ENCODE results near the gene NRF1.

The NRF1 gene

GRCh38 chr7:129778770-129779601 lies 167.5 kb downstream of the NRF1 start:
- no peaks in the 10 kb centered on the region for H3K36me3 ChIP-seq (ENCODE audit: control insufficient read depth, insufficient read depth, low read length)
- no peak for DNase-seq
- H3K27ac ChIP-seq (ENCODE audit: insufficient read depth, low read length, poor library complexity, severe bottlenecking), result no peak overlapping the region
- H3K27me3 ChIP-seq (replicated peaks; ENCODE audit: control insufficient read depth, insufficient read depth, low read length, poor library complexity, severe bottlenecking), result peaks cover 66% of the 10 kb centered on the region
- no peaks in the 10 kb centered on the region for H3K9me3 ChIP-seq (ENCODE audit: control insufficient read depth, low read length)
- peaks cover 51% of the 10 kb centered on the region for H3K4me1 ChIP-seq (ENCODE audit: control insufficient read depth, insufficient read depth, low read length, poor library complexity, severe bottlenecking)
- peak overlapping the region; percentile 54 for H3K4me3 ChIP-seq (ENCODE audit: insufficient read depth, low read depth, low read length, poor library complexity, severe bottlenecking)

DNA sequence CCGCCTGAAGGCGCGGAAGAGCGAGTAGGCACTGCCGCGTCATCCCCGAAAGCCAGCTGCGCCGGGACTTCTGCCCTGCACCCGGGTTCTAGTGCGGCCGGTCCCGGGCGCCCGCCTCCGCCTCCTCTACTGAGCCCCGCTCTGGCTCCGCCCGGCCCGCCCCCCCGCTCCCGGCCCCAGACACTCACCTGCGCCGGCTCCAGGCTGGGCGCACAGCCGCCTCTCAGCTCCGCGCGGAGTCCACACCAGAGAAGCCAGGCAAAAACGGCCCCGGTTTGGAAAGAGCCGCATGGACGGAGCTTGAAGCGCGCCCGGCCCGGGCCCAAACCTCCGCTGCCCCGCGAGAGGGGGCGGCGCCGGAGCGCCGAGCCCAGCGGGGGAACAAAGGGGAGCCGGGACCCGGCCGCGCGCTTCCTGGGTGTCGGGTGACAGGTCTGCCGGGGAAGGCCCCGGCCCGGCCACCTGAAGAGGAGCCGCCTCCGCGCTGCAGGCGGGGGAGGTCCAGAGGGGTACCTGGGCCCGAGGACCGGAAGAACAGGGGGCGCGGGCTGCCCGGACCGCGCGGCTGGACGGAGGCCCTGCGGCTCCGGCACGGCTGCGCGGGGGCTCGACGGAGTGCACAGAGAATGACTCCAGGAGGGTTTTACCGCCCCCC lies 168.2 kb downstream of the NRF1 start:
- no peaks in the 10 kb centered on the region for H3K36me3 ChIP-seq (ENCODE audit: control insufficient read depth, insufficient read depth, low read length)
- no peak overlapping the region for H3K27ac ChIP-seq (ENCODE audit: insufficient read depth, low read length, poor library complexity, severe bottlenecking)
- peak overlapping the region; percentile 54 for H3K4me3 ChIP-seq (ENCODE audit: insufficient read depth, low read depth, low read length, poor library complexity, severe bottlenecking)
- peak in 1 of 3 donors; percentile 14 for DNase-seq
- H3K27me3 ChIP-seq (replicated peaks; ENCODE audit: control insufficient read depth, insufficient read depth, low read length, poor library complexity, severe bottlenecking), result peaks cover 72% of the 10 kb centered on the region
- H3K4me1 ChIP-seq (ENCODE audit: control insufficient read depth, insufficient read depth, low read length, poor library complexity, severe bottlenecking), result peaks cover 55% of the 10 kb centered on the region
- no peaks in the 10 kb centered on the region for H3K9me3 ChIP-seq (ENCODE audit: control insufficient read depth, low read length)

GRCh38 chr7:129780257-129780973 lies 168.9 kb downstream of the NRF1 start:
- Histone ChIP-seq H3K4me3 (ENCODE audit: insufficient read depth, low read depth, low read length, poor library complexity, severe bottlenecking) (peak overlapping the region; percentile 54), H3K36me3 (ENCODE audit: control insufficient read depth, insufficient read depth, low read length) (no peaks in the 10 kb centered on the region), H3K27ac (ENCODE audit: insufficient read depth, low read length, poor library complexity, severe bottlenecking) (no peak overlapping the region), H3K4me1 (ENCODE audit: control insufficient read depth, insufficient read depth, low read length, poor library complexity, severe bottlenecking) (peaks cover 62% of the 10 kb centered on the region), H3K9me3 (ENCODE audit: control insufficient read depth, low read length) (no peaks in the 10 kb centered on the region), H3K27me3 (replicated peaks; ENCODE audit: control insufficient read depth, insufficient read depth, low read length, poor library complexity, severe bottlenecking) (peaks cover 79% of the 10 kb centered on the region)
- DNase-seq, result peak; percentile 50 to 60 (median 60)

DNA sequence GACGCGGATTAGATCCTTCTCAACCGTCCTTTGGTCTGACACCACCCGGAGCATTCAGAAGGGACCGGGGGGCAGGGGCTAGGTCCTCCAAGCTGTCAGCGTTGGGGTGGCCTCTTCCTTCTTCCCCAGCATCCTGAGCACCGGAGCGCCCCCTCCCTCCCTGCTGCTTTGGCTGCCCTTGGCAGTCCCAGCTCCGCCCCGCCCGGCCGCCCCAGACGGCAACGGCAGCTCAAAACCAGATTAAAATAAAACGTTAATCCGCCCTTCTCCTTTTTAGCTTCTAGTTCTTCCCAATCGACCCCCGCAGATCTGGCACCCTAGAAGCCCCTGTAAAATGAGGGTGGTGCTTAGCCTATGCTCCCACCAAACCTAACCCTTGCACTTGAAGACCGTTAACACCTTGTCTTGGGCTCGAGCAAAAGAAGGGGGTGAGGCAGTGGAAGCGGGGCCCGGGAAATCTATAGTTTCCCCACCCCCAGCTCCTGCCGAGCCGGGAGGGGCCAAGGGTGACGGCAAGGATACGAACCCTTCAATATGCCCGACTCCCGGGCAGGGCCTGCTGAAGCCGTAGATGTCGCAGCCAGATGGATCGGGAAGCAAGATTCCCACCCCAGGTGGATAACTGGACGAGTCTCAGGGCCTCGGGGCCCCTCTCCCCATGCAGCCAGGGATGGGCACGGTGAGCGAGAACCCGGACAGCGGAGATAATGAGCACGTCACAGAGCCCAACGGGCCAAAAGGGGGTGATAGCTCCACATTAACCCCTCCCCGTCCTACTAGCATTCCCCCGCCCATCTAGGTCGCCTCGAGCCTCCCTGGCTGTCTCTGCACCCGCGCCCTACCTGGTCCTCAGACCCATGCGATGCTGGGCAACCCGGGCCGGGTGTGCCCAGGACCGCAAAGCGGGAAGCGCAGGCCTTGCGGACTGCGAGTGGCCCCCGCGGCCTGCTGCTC lies 169.7 kb downstream of the NRF1 start:
- peaks cover 70% of the 10 kb centered on the region for H3K4me1 ChIP-seq (ENCODE audit: control insufficient read depth, insufficient read depth, low read length, poor library complexity, severe bottlenecking)
- H3K9me3 ChIP-seq (ENCODE audit: control insufficient read depth, low read length), result no peaks in the 10 kb centered on the region
- H3K27me3 ChIP-seq (replicated peaks; ENCODE audit: control insufficient read depth, insufficient read depth, low read length, poor library complexity, severe bottlenecking), result peaks cover 88% of the 10 kb centered on the region
- no peak overlapping the region for H3K27ac ChIP-seq (ENCODE audit: insufficient read depth, low read length, poor library complexity, severe bottlenecking)
- peak overlapping the region; percentile 54 for H3K4me3 ChIP-seq (ENCODE audit: insufficient read depth, low read depth, low read length, poor library complexity, severe bottlenecking)
- DNase-seq, result no peak
- no peaks in the 10 kb centered on the region for H3K36me3 ChIP-seq (ENCODE audit: control insufficient read depth, insufficient read depth, low read length)

DNA sequence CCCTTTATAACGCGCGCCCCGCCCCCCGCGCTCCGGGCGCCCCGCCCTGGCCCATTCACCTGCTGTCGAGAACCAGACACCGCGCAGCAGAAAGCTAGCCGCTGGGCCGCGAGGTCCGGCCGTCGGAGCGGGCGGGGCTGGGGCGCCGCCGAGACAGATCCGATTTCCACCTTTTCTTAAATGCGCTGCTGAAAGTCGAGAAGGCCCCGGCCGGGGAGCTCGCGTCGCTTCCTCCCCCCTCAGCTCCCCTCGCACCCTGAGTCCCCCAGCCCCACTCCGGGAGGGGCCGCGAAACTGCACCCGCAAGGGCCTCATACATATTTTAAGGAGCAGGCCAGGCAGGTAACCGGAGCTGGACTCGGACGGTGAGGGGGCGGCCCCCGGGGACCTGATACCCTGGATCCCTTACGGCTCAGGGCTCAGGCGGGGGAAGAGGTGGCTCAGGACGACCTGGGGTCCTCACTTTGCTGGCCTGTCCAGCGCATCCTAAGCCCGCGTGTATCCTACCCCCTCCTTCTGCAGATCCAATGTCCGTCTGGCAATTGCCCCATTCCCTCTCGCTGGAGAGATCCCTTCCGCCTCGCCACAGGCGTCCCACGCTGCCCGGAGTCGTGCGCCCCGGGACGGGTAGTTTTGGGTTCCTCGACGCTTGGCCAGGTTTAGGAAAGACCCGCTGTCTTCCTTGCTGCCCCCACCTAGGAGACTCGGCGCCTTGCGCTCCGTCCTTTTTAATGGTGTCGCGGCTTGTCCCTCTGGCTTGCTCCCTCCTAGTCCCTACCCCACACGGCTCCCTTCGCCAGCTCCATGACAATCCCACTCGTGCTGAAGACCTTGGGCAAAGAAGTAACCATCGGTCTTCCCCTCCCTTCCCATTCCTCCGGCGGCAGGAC lies 170.7 kb downstream of the NRF1 start:
- Histone ChIP-seq H3K4me3 (ENCODE audit: insufficient read depth, low read depth, low read length, poor library complexity, severe bottlenecking) (peak overlapping the region; percentile 46), H3K4me1 (ENCODE audit: control insufficient read depth, insufficient read depth, low read length, poor library complexity, severe bottlenecking) (peaks cover 70% of the 10 kb centered on the region), H3K27me3 (replicated peaks; ENCODE audit: control insufficient read depth, insufficient read depth, low read length, poor library complexity, severe bottlenecking) (peaks cover 96% of the 10 kb centered on the region), H3K36me3 (ENCODE audit: control insufficient read depth, insufficient read depth, low read length) (no peaks in the 10 kb centered on the region), H3K9me3 (ENCODE audit: control insufficient read depth, low read length) (no peaks in the 10 kb centered on the region), H3K27ac (ENCODE audit: insufficient read depth, low read length, poor library complexity, severe bottlenecking) (no peak overlapping the region)
- DNase-seq, result no peak

DNA sequence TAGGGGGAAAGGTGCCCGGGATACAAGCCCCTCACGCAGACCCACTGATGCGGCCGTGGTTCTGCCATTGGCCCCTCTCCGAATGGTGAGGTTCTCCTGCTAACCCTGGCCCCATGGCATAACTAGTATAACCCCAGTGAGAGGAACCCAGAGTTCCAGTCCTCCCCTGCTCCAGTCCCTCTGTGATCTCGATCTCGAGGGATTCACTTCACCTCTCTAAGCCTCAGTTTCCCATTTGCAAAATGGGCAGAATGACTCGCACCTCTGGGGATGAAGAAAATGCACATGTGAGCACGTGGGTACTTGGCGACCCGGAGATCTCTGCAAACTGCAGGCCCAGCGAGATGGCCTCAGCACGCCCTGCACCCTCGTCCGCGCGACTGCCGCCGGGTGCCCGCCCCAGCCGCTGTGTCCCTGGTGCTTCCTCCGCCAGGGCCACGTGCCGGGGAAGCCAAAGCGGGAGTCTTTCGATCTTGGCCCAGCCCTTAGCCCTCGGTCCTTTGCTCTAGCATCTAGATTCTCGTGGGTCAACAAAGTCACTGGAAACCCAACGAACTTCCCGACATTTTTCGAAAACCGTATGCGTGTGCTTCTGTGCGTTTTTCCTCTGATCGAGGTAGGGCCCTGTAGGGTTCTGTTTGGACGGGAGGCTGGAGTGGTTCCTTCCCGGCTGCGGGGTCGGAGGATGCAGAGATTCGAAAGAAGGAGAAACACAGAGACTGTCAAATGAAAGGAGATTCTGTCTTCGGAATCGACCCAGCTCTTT lies 171.5 kb downstream of the NRF1 start:
- DNase-seq, result no peak
- Histone ChIP-seq H3K4me1 (ENCODE audit: control insufficient read depth, insufficient read depth, low read length, poor library complexity, severe bottlenecking) (peaks cover 70% of the 10 kb centered on the region), H3K27ac (ENCODE audit: insufficient read depth, low read length, poor library complexity, severe bottlenecking) (no peak overlapping the region), H3K36me3 (ENCODE audit: control insufficient read depth, insufficient read depth, low read length) (no peaks in the 10 kb centered on the region), H3K4me3 (ENCODE audit: insufficient read depth, low read depth, low read length, poor library complexity, severe bottlenecking) (no peak overlapping the region), H3K9me3 (ENCODE audit: control insufficient read depth, low read length) (no peaks in the 10 kb centered on the region), H3K27me3 (replicated peaks; ENCODE audit: control insufficient read depth, insufficient read depth, low read length, poor library complexity, severe bottlenecking) (peaks cover 90% of the 10 kb centered on the region)

- no peaks in the 10 kb centered on the region for H3K9me3 ChIP-seq (ENCODE audit: control insufficient read depth, low read length)
- H3K27me3 ChIP-seq (replicated peaks; ENCODE audit: control insufficient read depth, insufficient read depth, low read length, poor library complexity, severe bottlenecking), result peaks cover 84% of the 10 kb centered on the region
- H3K4me1 ChIP-seq (ENCODE audit: control insufficient read depth, insufficient read depth, low read length, poor library complexity, severe bottlenecking), result peaks cover 67% of the 10 kb centered on the region
These were observed 172.0 kb downstream of the NRF1 start for GRCh38 chr7:129783584-129783919.

GRCh38 chr7:129784437-129784782 lies 172.9 kb downstream of the NRF1 start:
- H3K27me3 ChIP-seq (replicated peaks; ENCODE audit: control insufficient read depth, insufficient read depth, low read length, poor library complexity, severe bottlenecking), result peaks cover 76% of the 10 kb centered on the region
- H3K27ac ChIP-seq (ENCODE audit: insufficient read depth, low read length, poor library complexity, severe bottlenecking), result no peak overlapping the region
- peaks cover 58% of the 10 kb centered on the region for H3K4me1 ChIP-seq (ENCODE audit: control insufficient read depth, insufficient read depth, low read length, poor library complexity, severe bottlenecking)
- no peaks in the 10 kb centered on the region for H3K36me3 ChIP-seq (ENCODE audit: control insufficient read depth, insufficient read depth, low read length)
- no peaks in the 10 kb centered on the region for H3K9me3 ChIP-seq (ENCODE audit: control insufficient read depth, low read length)
- DNase-seq, result no peak
- H3K4me3 ChIP-seq (ENCODE audit: insufficient read depth, low read depth, low read length, poor library complexity, severe bottlenecking), result no peak overlapping the region

More at GRCh38 chr7:129783584-129783919, 172.0 kb downstream of the NRF1 start:
- no peak overlapping the region for H3K4me3 ChIP-seq (ENCODE audit: insufficient read depth, low read depth, low read length, poor library complexity, severe bottlenecking)
- H3K27ac ChIP-seq (ENCODE audit: insufficient read depth, low read length, poor library complexity, severe bottlenecking), result no peak overlapping the region
- no peaks in the 10 kb centered on the region for H3K36me3 ChIP-seq (ENCODE audit: control insufficient read depth, insufficient read depth, low read length)
- DNase-seq, result no peak
